GM18498 (cell line): ENCODE data around the gene SND1.

Source experiments
- ATAC-seq: cut with Tn5 transposase; IDR thresholded peaks from one replicate; pipeline ENCODE4 v1.9.1; 2021; ENCODE audit warnings: mild to moderate bottlenecking, moderate library complexity; ENCODE audit not compliant: unreplicated experiment

Gene SND1

GRCh38 chr7:128076796-128077271 lies 424.8 kb downstream of the SND1 start:
- no peak for ATAC-seq

GRCh38 chr7:128078309-128078708 lies 426.3 kb downstream of the SND1 start:
- no peak for ATAC-seq

- ATAC-seq = no peak
Measured at GRCh38 chr7:128080169-128080568, 428.2 kb downstream of the SND1 start.

- ATAC-seq = no peak
Measured at GRCh38 chr7:128081351-128081750, 429.4 kb downstream of the SND1 start.

DNA sequence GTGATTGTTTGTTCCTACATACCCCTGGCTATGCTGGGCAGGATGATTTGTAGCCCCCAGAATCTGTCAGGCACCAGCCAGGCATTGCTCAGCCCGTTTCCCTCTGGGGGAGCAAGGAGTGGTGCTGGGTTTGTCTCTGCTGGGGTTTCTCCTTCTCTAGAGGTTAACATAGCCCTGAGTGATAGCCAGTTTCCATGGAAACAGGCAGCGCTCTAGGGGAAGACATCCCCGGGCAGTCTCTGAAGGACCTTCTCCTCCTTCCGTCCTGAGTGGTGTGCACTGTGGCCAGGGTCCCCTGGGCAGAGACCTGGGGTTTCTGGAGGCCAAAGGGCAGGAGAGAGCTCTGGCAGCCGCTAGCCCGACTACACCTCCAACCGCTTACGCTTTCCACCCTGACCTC lies 429.8 kb downstream of the SND1 start:
- ATAC-seq = no peak

GRCh38 chr7:128082431-128082830 lies 430.4 kb downstream of the SND1 start:
- no peak for ATAC-seq

- no peak for ATAC-seq
Measured at GRCh38 chr7:128084896-128085608, 433.1 kb downstream of the SND1 start.

GRCh38 chr7:128090492-128090891 lies 438.5 kb downstream of the SND1 start:
- ATAC-seq = no peak

DNA sequence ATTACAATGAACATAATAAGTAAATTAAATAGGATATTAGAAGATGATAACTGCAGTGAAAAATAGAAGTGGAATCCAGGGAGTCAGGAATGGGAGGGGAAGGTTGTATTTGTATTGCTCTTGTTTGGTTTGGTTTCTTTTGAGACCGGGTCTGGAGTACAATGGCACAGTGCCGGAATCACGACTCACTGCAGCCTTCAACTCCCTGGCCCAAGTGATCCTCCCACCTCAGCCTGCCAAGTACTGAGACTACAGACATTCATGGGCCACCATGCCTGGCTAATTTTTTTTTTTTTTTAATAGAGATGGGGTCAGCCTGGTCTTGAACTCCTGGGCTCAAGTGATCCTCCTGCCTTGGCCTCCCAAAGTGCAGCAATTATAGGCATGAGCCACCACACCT lies 439.1 kb downstream of the SND1 start:
- ATAC-seq = no peak

DNA sequence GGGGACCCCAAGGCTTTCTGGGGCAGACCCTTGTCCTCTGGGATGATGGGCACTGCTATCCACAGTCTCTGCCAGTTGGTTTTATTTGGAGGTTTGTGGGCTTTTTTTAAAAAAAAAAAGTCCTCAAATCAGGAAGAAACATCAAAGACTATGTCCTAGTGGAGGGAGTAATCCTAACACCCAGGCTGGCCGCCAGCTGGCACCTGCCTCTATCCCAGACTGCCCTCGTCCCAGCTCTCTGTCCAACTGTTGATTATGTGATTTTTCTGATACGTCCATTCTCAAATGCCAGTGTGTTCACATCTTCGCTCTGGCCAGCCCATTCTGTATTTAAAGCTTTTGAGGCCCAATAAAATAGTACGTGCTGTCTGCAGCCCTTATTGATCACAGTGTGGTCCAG lies 440.2 kb downstream of the SND1 start:
- ATAC-seq = no peak

DNA sequence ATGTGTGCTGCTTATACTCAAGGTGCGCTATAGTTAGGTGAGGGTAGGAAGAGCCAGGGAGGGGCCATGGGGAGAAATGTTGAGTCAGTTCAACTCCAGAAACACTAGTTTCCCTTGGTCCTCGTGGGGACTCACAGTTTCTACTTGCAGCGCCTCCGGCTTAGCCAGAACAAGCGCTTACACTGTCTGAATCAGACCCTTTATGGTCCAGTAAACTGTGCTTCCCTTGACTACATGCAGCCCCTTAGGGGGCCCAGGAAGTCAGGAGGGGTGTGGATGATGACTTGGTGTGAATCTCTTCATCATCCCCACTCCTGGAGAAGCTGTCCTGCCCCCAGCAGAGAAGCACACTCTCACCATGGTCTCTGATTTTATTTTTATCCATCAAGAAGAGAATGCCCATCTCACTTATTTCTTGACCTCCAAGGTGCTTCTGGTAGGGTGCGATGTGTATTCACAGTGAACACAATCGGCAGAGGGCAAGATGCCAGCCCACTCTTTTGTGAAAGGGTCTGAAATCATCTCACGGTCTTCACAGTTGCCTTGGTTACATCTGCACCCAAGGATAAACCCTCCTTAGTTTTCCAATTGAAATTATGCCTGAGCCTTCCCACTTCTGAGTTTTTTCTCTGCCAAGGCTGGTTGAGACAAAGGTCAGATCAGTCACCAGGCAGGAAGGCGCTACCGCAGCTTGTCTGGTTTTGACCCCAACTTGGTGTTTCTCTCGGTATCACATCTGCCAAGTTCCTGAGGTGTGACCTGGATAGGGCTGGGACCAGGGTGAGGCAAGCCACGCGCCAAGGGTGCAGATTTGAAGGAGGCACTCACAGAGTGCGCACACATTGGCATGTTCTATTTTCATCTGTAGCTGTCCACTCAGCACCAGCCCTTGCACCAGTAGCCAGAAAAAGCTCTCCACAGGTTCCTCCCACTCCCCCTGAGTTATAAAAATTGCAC lies 441.9 kb downstream of the SND1 start:
- ATAC-seq = no peak

DNA sequence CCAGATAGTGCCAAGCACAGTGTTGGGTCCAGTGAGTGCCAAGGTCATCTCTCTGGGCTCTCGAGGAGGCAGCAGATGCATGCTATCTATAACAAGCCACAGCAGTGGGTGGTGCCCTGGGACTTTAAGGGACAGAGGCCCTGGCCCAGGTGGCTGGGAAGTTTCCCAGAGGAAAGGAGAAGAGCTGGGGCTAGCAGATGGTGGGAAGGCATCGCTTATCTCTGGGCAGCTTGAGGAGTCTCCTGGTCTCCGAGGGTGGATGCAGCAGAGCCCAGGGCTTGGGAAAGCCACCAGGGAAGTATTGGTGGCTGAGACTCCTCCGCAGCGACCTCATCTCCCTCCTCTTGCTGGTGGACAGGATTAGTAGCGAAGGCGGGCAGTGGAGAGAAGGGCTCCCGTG lies 442.7 kb downstream of the SND1 start:
- ATAC-seq = no peak

- no peak for ATAC-seq
Measured at GRCh38 chr7:128097211-128097731, 445.3 kb downstream of the SND1 start.

- no peak for ATAC-seq
Measured at GRCh38 chr7:128098629-128099028, 446.6 kb downstream of the SND1 start.

DNA sequence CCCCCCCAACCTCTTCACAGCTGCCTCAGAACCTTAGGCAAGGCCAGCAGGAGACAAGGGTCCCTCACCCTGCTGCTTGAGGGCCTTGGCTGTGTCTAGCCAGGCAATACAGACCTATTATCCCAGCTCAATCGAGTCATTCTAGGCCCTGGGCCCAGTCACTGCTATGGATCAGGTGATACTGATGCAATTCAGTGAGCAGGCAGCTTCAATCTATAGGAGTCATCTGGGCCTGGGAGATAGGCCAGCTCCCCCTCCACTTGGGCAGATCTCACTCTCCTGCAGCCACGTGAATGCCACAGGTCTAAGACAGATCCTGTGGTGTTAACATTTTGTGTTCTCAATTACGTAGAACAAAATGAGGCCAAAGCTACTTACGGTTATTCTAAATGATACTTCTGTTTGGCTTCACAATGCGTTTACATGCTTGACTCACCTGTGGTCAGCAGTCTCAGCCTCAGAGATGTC lies 447.2 kb downstream of the SND1 start:
- ATAC-seq = no peak

- ATAC-seq = no peak
Measured at GRCh38 chr7:128100225-128100948, 448.4 kb downstream of the SND1 start.

- no peak for ATAC-seq
Measured at GRCh38 chr7:128100949-128101713, 449.1 kb downstream of the SND1 start.

- no peak for ATAC-seq
Measured at GRCh38 chr7:128102490-128103291, 450.7 kb downstream of the SND1 start.

- ATAC-seq = no peak
Measured at GRCh38 chr7:128103498-128104107, 451.6 kb downstream of the SND1 start.
